ENCODE results near the gene SLIRP.

- no peak for TF ChIP-seq POLR2A (IDR thresholded peaks at IDR 0.05)
- TF ChIP-seq, protein P1, sequence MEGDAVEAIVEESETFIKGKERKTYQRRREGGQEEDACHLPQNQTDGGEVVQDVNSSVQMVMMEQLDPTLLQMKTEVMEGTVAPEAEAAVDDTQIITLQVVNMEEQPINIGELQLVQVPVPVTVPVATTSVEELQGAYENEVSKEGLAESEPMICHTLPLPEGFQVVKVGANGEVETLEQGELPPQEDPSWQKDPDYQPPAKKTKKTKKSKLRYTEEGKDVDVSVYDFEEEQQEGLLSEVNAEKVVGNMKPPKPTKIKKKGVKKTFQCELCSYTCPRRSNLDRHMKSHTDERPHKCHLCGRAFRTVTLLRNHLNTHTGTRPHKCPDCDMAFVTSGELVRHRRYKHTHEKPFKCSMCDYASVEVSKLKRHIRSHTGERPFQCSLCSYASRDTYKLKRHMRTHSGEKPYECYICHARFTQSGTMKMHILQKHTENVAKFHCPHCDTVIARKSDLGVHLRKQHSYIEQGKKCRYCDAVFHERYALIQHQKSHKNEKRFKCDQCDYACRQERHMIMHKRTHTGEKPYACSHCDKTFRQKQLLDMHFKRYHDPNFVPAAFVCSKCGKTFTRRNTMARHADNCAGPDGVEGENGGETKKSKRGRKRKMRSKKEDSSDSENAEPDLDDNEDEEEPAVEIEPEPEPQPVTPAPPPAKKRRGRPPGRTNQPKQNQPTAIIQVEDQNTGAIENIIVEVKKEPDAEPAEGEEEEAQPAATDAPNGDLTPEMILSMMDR (IDR thresholded peaks at IDR 0.05): no peak
These were observed 2.5 kb downstream of the SLIRP start for GRCh38 chr14:77710364-77710763.
